AG04450 (cell line): ENCODE results near the gene C1orf21. TPM values are rescaled to one million over a fixed set of nuclear protein-coding genes. Genes with fewer than 3 reads are reported as not detected.

Experiments
- CTCF ChIA-PET: fragments of 300-600, 350-600 bp; formaldehyde crosslinking; extraction: SDS; loops from one replicate; lab custom pipeline; 2022; ENCODE audit warnings: antibody characterized with exemption, inconsistent platforms; lab: Charles Lee
- POLR2A ChIA-PET: fragments of 350-600 bp; formaldehyde crosslinking; extraction: SDS; loops from one replicate; lab custom pipeline; 2021; ENCODE audit warnings: antibody characterized with exemption, inconsistent platforms; lab: Yijun Ruan, JAX
- DNase-seq: peaks from one replicate; pipeline ENCODE4 v3.0.0-alpha.2; 2011; ENCODE audit warnings: low read depth, low spot score
- H3K27ac ChIP-seq: one replicate; pipeline ENCODE4 v1.5.1; 2012; ENCODE audit warnings: low read depth, low read length, control low read depth
- H3K27me3 ChIP-seq: one replicate; pipeline ENCODE4 v1.6.0; 2012; ENCODE audit warnings: low read length; ENCODE audit not compliant: control insufficient read depth, insufficient read depth
- H3K4me3 ChIP-seq: 2 replicates; pipeline ENCODE4 v1.5.1; 2011; ENCODE audit warnings: mild to moderate bottlenecking, low read depth, low read length, control low read depth
- H3K9me3 ChIP-seq: 2 replicates; pipeline ENCODE4 v1.5.1; 2012; ENCODE audit warnings: low read length; ENCODE audit not compliant: control insufficient read depth, insufficient read depth
- CTCF ChIP-seq: IDR thresholded peaks from 2 replicates; pipeline ENCODE4 v1.5.1; 2011; ENCODE audit warnings: low read depth, low read length, control low read depth, inconsistent platforms
- polyA plus RNA-seq: library from polyadenylated mRNA; depleted of rRNA; stranded (reverse); fragments of >200 nt; gene quantifications from 2 replicates; pipeline ENCODE4 v1.2.3, GENCODE V29; 2011

The C1orf21 gene
- polyA plus RNA-seq, 1 experiment, result 29.5 TPM

GRCh38 chr1:184443624-184444023 is 56.8 kb downstream of the C1orf21 start:
- no peak for DNase-seq
- Histone ChIP-seq H3K27ac (no peak overlapping the region), H3K4me3 (no peak overlapping the region), H3K9me3 (no peaks in the 10 kb centered on the region), H3K27me3 (no peaks in the 10 kb centered on the region)
- ChIA-PET CTCF (no interaction called here), POLR2A (no interaction called here)
- no peak for TF ChIP-seq CTCF

- Histone ChIP-seq H3K4me3 (no peak overlapping the region), H3K27me3 (no peaks in the 10 kb centered on the region), H3K9me3 (no peaks in the 10 kb centered on the region), H3K27ac (no peak overlapping the region)
- no peak for TF ChIP-seq CTCF
- no peak for DNase-seq
- POLR2A ChIA-PET, result no interaction called here
- CTCF ChIA-PET, result interaction anchor here (0.6 kb wide), 1 partner anchor 114 kb away, joined by 3 read pairs; no protein-coding TSS in a partner anchor
Measured at GRCh38 chr1:184445997-184446396, 59.2 kb downstream of the C1orf21 start.

GRCh38 chr1:184447651-184448185 is 60.9 kb downstream of the C1orf21 start:
- no peak overlapping the region for H3K4me3 ChIP-seq
- no peak for DNase-seq
- no peaks in the 10 kb centered on the region for H3K9me3 ChIP-seq
- TF ChIP-seq CTCF, result no peak
- no peaks in the 10 kb centered on the region for H3K27me3 ChIP-seq
- POLR2A ChIA-PET, result no interaction called here
- CTCF ChIA-PET, result interaction anchor here (0.5 to 0.6 kb wide), 2 partner anchors 37 to 40 kb away, joined by 3 read pairs; no protein-coding TSS in a partner anchor
- H3K27ac ChIP-seq, result no peak overlapping the region

GRCh38 chr1:184449916-184450315 is 63.1 kb downstream of the C1orf21 start:
- Histone ChIP-seq H3K4me3 (no peak overlapping the region), H3K27ac (no peak overlapping the region), H3K27me3 (no peaks in the 10 kb centered on the region), H3K9me3 (no peaks in the 10 kb centered on the region)
- ChIA-PET CTCF (no interaction called here), POLR2A (no interaction called here)
- no peak for DNase-seq
- TF ChIP-seq CTCF, result no peak

- no peak for DNase-seq
- no peak overlapping the region for H3K27ac ChIP-seq
- CTCF ChIA-PET, result no interaction called here
- no peak overlapping the region for H3K4me3 ChIP-seq
- H3K9me3 ChIP-seq, result no peaks in the 10 kb centered on the region
- no peak for TF ChIP-seq CTCF
- no peaks in the 10 kb centered on the region for H3K27me3 ChIP-seq
- POLR2A ChIA-PET, result no interaction called here
Measured at GRCh38 chr1:184455786-184456185, 69.0 kb downstream of the C1orf21 start.
